Aorta (tissue), 5 donors: Measurements from ENCODE around the gene JOSD2. TPM values are rescaled to one million over a fixed set of nuclear protein-coding genes. Genes with fewer than 3 reads are reported as not detected.
"Not testable (repeated sequence)": the region's sequence is repeated elsewhere in the genome, so short reads cannot be mapped to it uniquely, and the experiment has no call there.

Experiments
- ATAC-seq: fragments of 200-7000 bp; cut with Tn5 transposase; one replicate; pipeline ENCODE4 v1.9.1; 2022; ENCODE audit warnings: moderate library complexity; ENCODE audit not compliant: low FRiP score
- DNase-seq, 2 donors: peaks; one replicate each; pipeline ENCODE4 v3.0.0-alpha.2; 2020
- H3K27ac ChIP-seq, 2 donors: one replicate each; pipeline ENCODE4 v1.5.1; 2013; ENCODE audit warnings: low read length in 2 of 2, mild to moderate bottlenecking in 2 of 2, moderate library complexity in 2 of 2, control low read depth in 1 of 2, inconsistent platforms in 1 of 2, low read depth in 1 of 2
- H3K27me3 ChIP-seq, 2 donors: one replicate each; pipeline ENCODE4 v1.6.1; 2013; ENCODE audit warnings: control low read depth in 1 of 2, low read length in 1 of 2, mild to moderate bottlenecking in 1 of 2, moderate library complexity in 1 of 2; ENCODE audit not compliant: insufficient read depth in 2 of 2, control insufficient read depth in 1 of 2
- H3K36me3 ChIP-seq, 2 donors: one replicate each; pipeline ENCODE4 v1.6.1; 2013; ENCODE audit warnings: control low read depth in 1 of 2, low read length in 1 of 2, mild to moderate bottlenecking in 1 of 2; ENCODE audit not compliant: insufficient read depth in 2 of 2, control insufficient read depth in 1 of 2
- H3K4me1 ChIP-seq, 2 donors: one replicate each; pipeline ENCODE4 v1.6.1; 2013; ENCODE audit warnings: low read length in 2 of 2, control low read depth in 1 of 2, mild to moderate bottlenecking in 1 of 2, moderate library complexity in 1 of 2; ENCODE audit not compliant: insufficient read depth in 2 of 2, control insufficient read depth in 1 of 2
- H3K4me3 ChIP-seq, 2 donors: one replicate each; pipeline ENCODE4 v1.5.1; 2013; ENCODE audit warnings: low read length in 2 of 2, control low read depth in 1 of 2, mild to moderate bottlenecking in 1 of 2
- H3K9me3 ChIP-seq: one replicate; pipeline ENCODE4 v1.6.1; 2013; ENCODE audit warnings: mild to moderate bottlenecking, low read length; ENCODE audit not compliant: control insufficient read depth
- WGBS, 2 donors: extraction: QIAGEN DNeasy Blood & Tissue Kit; methylation state at CpG; one replicate each; pipeline ENCODE4 v1.1.7; 2013; 5-methylcytosine and 5-hydroxymethylcytosine counted together
- intact Hi-C, 2 donors: fragments of 100-400 bp; cut with DNase I; formaldehyde crosslinking; loops; one replicate each; pipeline versions ENCODE4 v1.14.2 to v1.15.0; 2022
- polyA plus RNA-seq, 2 donors: library from polyadenylated mRNA; stranded (reverse); fragments of 200-250 nt; gene quantifications; one replicate each; pipeline ENCODE4 v1.2.3, GENCODE V29; 2013
- total RNA-seq, 2 donors: library from RNA; stranded (reverse); fragmentation: NEBNext Ultra II Directional; extraction: Animal tissue kit (Norgen Biotek cat#: 25700); gene quantifications; one replicate each; pipeline ENCODE4 v1.2.1, GENCODE V29; 2021
- donor health status: healthy with polysubstance abuse.
- donor health status: Bipolar disorder and iron deficiency.
- donor health status: DM: no; HTN: no; CAD: no.
- donor health status: DM: no; HTN: no; CAD: no.
- donor health status: DM: yes; HTN: yes; CAD: no.

JOSD2 gene
- total and polyA plus RNA-seq, 4 donors, result 26.6 to 76.1 (median 37.2) TPM

GRCh38 chr19:50534478-50534877 lies 23.5 kb upstream of the JOSD2 start:
- Histone ChIP-seq H3K27me3 (no peaks in the 10 kb centered on the region), H3K9me3 (peaks cover 7% of the 10 kb centered on the region), H3K27ac (no peak overlapping the region), H3K36me3 (no peaks in the 10 kb centered on the region), H3K4me1 (no peaks in the 10 kb centered on the region), H3K4me3 (no peak overlapping the region)
- intact Hi-C loops, result no loop called here
- ATAC-seq (no peak), DNase-seq (no peak)
- WGBS, 2 donors, result 92 to 93% methylated on average over 3 of the region's 3 CpGs

GRCh38 chr19:50532952-50533351 lies 22.0 kb upstream of the JOSD2 start:
- ATAC-seq (no peak), DNase-seq (no peak)
- 86 to 92% methylated on average over 4 of the region's 4 CpGs for WGBS, 2 donors
- intact Hi-C loops, result no loop called here
- H3K27ac ChIP-seq, result no peak overlapping the region
- no peaks in the 10 kb centered on the region for H3K4me1 ChIP-seq
- peaks cover 7% of the 10 kb centered on the region for H3K9me3 ChIP-seq
- H3K4me3 ChIP-seq, result no peak overlapping the region
- no peaks in the 10 kb centered on the region for H3K36me3 ChIP-seq
- no peaks in the 10 kb centered on the region for H3K27me3 ChIP-seq

GRCh38 chr19:50531171-50531612 lies 20.2 kb upstream of the JOSD2 start:
- Histone ChIP-seq H3K36me3 (no peaks in the 10 kb centered on the region), H3K4me1 (no peaks in the 10 kb centered on the region), H3K4me3 (no peak overlapping the region), H3K27me3 (no peaks in the 10 kb centered on the region), H3K9me3 (peaks cover 7% of the 10 kb centered on the region), H3K27ac (no peak overlapping the region)
- 62 to 73% methylated on average over 14 of the region's 14 CpGs for WGBS, 2 donors
- DNase-seq (no peak), ATAC-seq (no peak)
- intact Hi-C loops, result no loop called here

GRCh38 chr19:50528052-50528451 lies 17.1 kb upstream of the JOSD2 start:
- H3K27ac ChIP-seq, result not testable (repeated sequence)

GRCh38 chr19:50522881-50523280 lies 11.9 kb upstream of the JOSD2 start:
- Histone ChIP-seq H3K27ac (no peak overlapping the region), H3K4me1 (no peaks in the 10 kb centered on the region), H3K27me3 (no peaks in the 10 kb centered on the region), H3K9me3 (no peaks in the 10 kb centered on the region), H3K4me3 (no peak overlapping the region), H3K36me3 (no peaks in the 10 kb centered on the region)
- no peak for ATAC-seq
- 89 to 90% methylated on average over 10 of the region's 10 CpGs for WGBS, 2 donors
- no peak for DNase-seq
- intact Hi-C loops, result no loop called here

More at GRCh38 chr19:50528052-50528451, 17.1 kb upstream of the JOSD2 start:
- H3K36me3 ChIP-seq, H3K9me3 ChIP-seq, H3K4me3 ChIP-seq, intact Hi-C loops, H3K27me3 ChIP-seq, DNase-seq, H3K4me1 ChIP-seq, ATAC-seq: not testable (repeated sequence)
- WGBS, 2 donors, result 89 to 90% methylated on average over 3 of the region's 3 CpGs

- H3K4me3 ChIP-seq, result no peak overlapping the region
- DNase-seq (peak; percentile 15 to 32), ATAC-seq (no peak)
- H3K9me3 ChIP-seq, result no peaks in the 10 kb centered on the region
- WGBS, 2 donors, result 83 to 87% methylated on average over 17 of the region's 17 CpGs
- H3K27me3 ChIP-seq, result no peaks in the 10 kb centered on the region
- no peak overlapping the region for H3K27ac ChIP-seq
- intact Hi-C loops, result no loop called here
- no peaks in the 10 kb centered on the region for H3K36me3 ChIP-seq
- no peaks in the 10 kb centered on the region for H3K4me1 ChIP-seq
These were observed 10.0 kb upstream of the JOSD2 start for GRCh38 chr19:50520822-50521465.

GRCh38 chr19:50519006-50519575 lies 8.1 kb upstream of the JOSD2 start:
- intact Hi-C loops, result no loop called here
- H3K4me1 ChIP-seq, result no peaks in the 10 kb centered on the region
- H3K36me3 ChIP-seq, result no peaks in the 10 kb centered on the region
- no peak overlapping the region for H3K4me3 ChIP-seq
- peak; percentile 42 to 74 for DNase-seq
- H3K27me3 ChIP-seq, result no peaks in the 10 kb centered on the region
- 97% methylated on average over 40 of the region's 40 CpGs for WGBS, 2 donors
- H3K27ac ChIP-seq, result no peak overlapping the region
- no peaks in the 10 kb centered on the region for H3K9me3 ChIP-seq
- ATAC-seq, result no peak

GRCh38 chr19:50518091-50519005 lies 7.4 kb upstream of the JOSD2 start:
- Histone ChIP-seq H3K9me3 (no peaks in the 10 kb centered on the region), H3K4me1 (no peaks in the 10 kb centered on the region), H3K4me3 (no peak overlapping the region), H3K27me3 (no peaks in the 10 kb centered on the region), H3K27ac (no peak overlapping the region), H3K36me3 (no peaks in the 10 kb centered on the region)
- ATAC-seq, result no peak
- 95 to 96% methylated on average over 82 to 87 of the region's 87 CpGs for WGBS, 2 donors
- peak in 1 of 2 donors; percentile 73 for DNase-seq
- intact Hi-C loops, result no loop called here
